H1 (cell line): ENCODE data around the gene ZXDC. TPM values are rescaled to one million over a fixed set of nuclear protein-coding genes. Genes with fewer than 3 reads are reported as not detected.

Experiments used
- CTCF ChIA-PET: fragments of 300-600 bp; sonication (Branson Sonifier 250); formaldehyde crosslinking; loops from one replicate; lab custom pipeline; 2021; ENCODE audit not compliant: partially characterized antibody; lab: Charles Lee
- POLR2A ChIA-PET: fragments of 300-600 bp; sonication (Branson Sonifier 250); formaldehyde crosslinking; loops from one replicate; lab custom pipeline; 2021; ENCODE audit warnings: inconsistent platforms; ENCODE audit not compliant: partially characterized antibody; lab: Charles Lee
- DNase-seq, 2 experiments: peaks; one replicate each; pipeline versions ENCODE4 v3.0.0 to v3.0.0-alpha.2; 2010 to 2022; ENCODE audit warnings: low spot score in 2 of 2, low read depth in 1 of 2, mixed read lengths in 1 of 2
- FAIRE-seq: peaks from 2 replicates; lab custom pipeline; 2011; peaks lifted over from hg19 to GRCh38; lab: Jason Lieb, UNC
- H2AFZ ChIP-seq: 2 replicates; pipeline ENCODE4 v1.8.1; 2012; ENCODE audit warnings: low read length, inconsistent platforms
- H2AK5ac ChIP-seq: 2 replicates; pipeline ENCODE4 v1.6.1; 2013; ENCODE audit warnings: low read depth, low read length
- H2BK120ac ChIP-seq: replicated peaks from 2 replicates; pipeline ENCODE3; 2013; ENCODE audit warnings: low read depth, low read length, inconsistent platforms
- H2BK12ac ChIP-seq: 2 replicates; pipeline ENCODE4 v1.6.1; 2013; ENCODE audit warnings: low read depth, low read length
- H2BK15ac ChIP-seq: 2 replicates; pipeline ENCODE4 v1.6.1; 2013; ENCODE audit warnings: low read length
- H2BK20ac ChIP-seq: 2 replicates; pipeline ENCODE4 v1.6.1; 2013; ENCODE audit warnings: low read length
- H2BK5ac ChIP-seq: 2 replicates; pipeline ENCODE4 v1.6.1; 2013; ENCODE audit warnings: low read depth, low read length
- H3K14ac ChIP-seq: 2 replicates; pipeline ENCODE4 v1.6.1; 2013; ENCODE audit warnings: inconsistent platforms; ENCODE audit not compliant: insufficient read length
- H3K18ac ChIP-seq: 2 replicates; pipeline ENCODE4 v1.6.1; 2013; ENCODE audit warnings: low read length; ENCODE audit errors: extremely low read depth
- H3K23ac ChIP-seq: 2 replicates; pipeline ENCODE4 v1.6.1; 2013; ENCODE audit warnings: inconsistent platforms; ENCODE audit not compliant: insufficient read length
- H3K23me2 ChIP-seq: 2 replicates; pipeline ENCODE4 v1.6.1; 2013; ENCODE audit warnings: low read depth, low read length
- H3K27ac ChIP-seq: 2 replicates; pipeline ENCODE4 v1.6.1; 2011; ENCODE audit warnings: low read depth, low read length, inconsistent platforms
- H3K27me3 ChIP-seq, 4 experiments: replicated peaks in 1 of 4; 1 replicate in 1 of 4; 2 replicates in 3 of 4; pipeline versions ENCODE4 v1.6.1 to v1.8.1; 2011 to 2013; ENCODE audit warnings: low read length in 3 of 4, mild to moderate bottlenecking in 3 of 4, inconsistent platforms in 2 of 4, mixed read lengths in 2 of 4, moderate library complexity in 1 of 4; ENCODE audit not compliant: control insufficient read depth in 3 of 4, insufficient read depth in 3 of 4; ENCODE audit errors: extremely low read depth in 1 of 4
- H3K36me3 ChIP-seq, 4 experiments: 2 replicates each; pipeline versions ENCODE4 v1.6.1 to v1.8.1; 2011 to 2013; ENCODE audit warnings: mild to moderate bottlenecking in 4 of 4, low read length in 3 of 4, moderate library complexity in 2 of 4, control low read depth in 1 of 4, inconsistent platforms in 1 of 4; ENCODE audit not compliant: insufficient read depth in 4 of 4, control insufficient read depth in 2 of 4
- H3K4ac ChIP-seq: replicated peaks from 2 replicates; pipeline ENCODE3; 2013; ENCODE audit warnings: low read length, low read depth, mixed read lengths, inconsistent platforms; ENCODE audit not compliant: insufficient read length
- H3K4me1 ChIP-seq, 4 experiments: replicated peaks in 1 of 4; 1 replicate in 1 of 4; 2 replicates in 3 of 4; pipeline versions ENCODE4 v1.6.1 to v1.8.1; 2011 to 2013; ENCODE audit warnings: low read length in 3 of 4, inconsistent platforms in 2 of 4, mixed read lengths in 1 of 4; ENCODE audit not compliant: insufficient read depth in 4 of 4, control insufficient read depth in 3 of 4
- H3K4me2 ChIP-seq, 2 experiments: 2 replicates each; pipeline versions ENCODE4 v1.6.1 to v1.8.1; 2011 to 2013; ENCODE audit warnings: low read depth in 2 of 2, low read length in 2 of 2, control low read depth in 1 of 2, inconsistent platforms in 1 of 2, mild to moderate bottlenecking in 1 of 2; ENCODE audit not compliant: insufficient read depth in 1 of 2
- H3K4me3 ChIP-seq, 4 experiments: fragments of 200-600, 300-600 bp in 1 of 4; sonication (generic), shearing (Covaris generic), sonication (Bioruptor Twin) in 1 of 4; 2 replicates each; pipeline versions ENCODE4 v1.5.1 to v1.8.1; 2011 to 2016; ENCODE audit warnings: low read length in 4 of 4, low read depth in 3 of 4, control low read depth in 2 of 4, inconsistent platforms in 2 of 4, mild to moderate bottlenecking in 2 of 4, mixed read lengths in 1 of 4, moderate library complexity in 1 of 4; ENCODE audit not compliant: insufficient read depth in 2 of 4; ENCODE audit errors: extremely low read depth in 1 of 4
- H3K56ac ChIP-seq: replicated peaks from 2 replicates; pipeline ENCODE3; 2013; ENCODE audit warnings: low read depth, mild to moderate bottlenecking, mixed read lengths, low read length, inconsistent platforms; ENCODE audit not compliant: insufficient read length
- H3K79me1 ChIP-seq: 2 replicates; pipeline ENCODE4 v1.6.1; 2013; ENCODE audit warnings: low read depth, low read length, control low read depth
- H3K79me2 ChIP-seq, 2 experiments: 2 replicates each; pipeline versions ENCODE4 v1.6.1 to v1.8.1; 2012 to 2013; ENCODE audit warnings: low read length in 2 of 2, mild to moderate bottlenecking in 2 of 2, inconsistent platforms in 1 of 2; ENCODE audit not compliant: insufficient read depth in 2 of 2, control insufficient read depth in 1 of 2
- H3K9ac ChIP-seq, 4 experiments: replicated peaks in 1 of 4; 1 replicate in 1 of 4; 2 replicates in 3 of 4; pipeline versions ENCODE4 v1.6.1 to v1.8.1; 2011 to 2013; ENCODE audit warnings: low read depth in 3 of 4, low read length in 3 of 4, control low read depth in 2 of 4, mild to moderate bottlenecking in 2 of 4, moderate library complexity in 2 of 4, inconsistent platforms in 1 of 4; ENCODE audit errors: extremely low read depth in 1 of 4
- H3K9me3 ChIP-seq, 2 experiments: 2 replicates each; pipeline versions ENCODE4 v1.6.1 to v1.8.1; 2012 to 2013; ENCODE audit warnings: mild to moderate bottlenecking in 2 of 2, moderate library complexity in 2 of 2, control low read depth in 1 of 2, inconsistent platforms in 1 of 2, low read depth in 1 of 2, low read length in 1 of 2, mixed read lengths in 1 of 2; ENCODE audit not compliant: insufficient read depth in 2 of 2
- H4K20me1 ChIP-seq, 2 experiments: replicated peaks in 1 of 2; 2 replicates each; pipeline versions ENCODE3 to v1.8.1; 2011 to 2013; ENCODE audit warnings: inconsistent platforms in 2 of 2, low read length in 2 of 2, mild to moderate bottlenecking in 1 of 2; ENCODE audit not compliant: insufficient read depth in 2 of 2, control insufficient read depth in 1 of 2
- H4K5ac ChIP-seq: 2 replicates; pipeline ENCODE4 v1.6.1; 2013; ENCODE audit warnings: low read length, low read depth, mixed read lengths, inconsistent platforms; ENCODE audit not compliant: insufficient read length
- H4K8ac ChIP-seq: 2 replicates; pipeline ENCODE4 v1.8.0; 2013; ENCODE audit warnings: mild to moderate bottlenecking, moderate library complexity, low read length, inconsistent platforms; ENCODE audit not compliant: insufficient read depth; ENCODE audit errors: extremely low read depth
- H4K91ac ChIP-seq: replicated peaks from 2 replicates; pipeline ENCODE3; 2013; ENCODE audit warnings: low read length, mixed read lengths, inconsistent platforms; ENCODE audit not compliant: insufficient read length
- NRF1 ChIP-seq: IDR thresholded peaks from 2 replicates; pipeline ENCODE4 v1.6.1; 2011; ENCODE audit warnings: mild to moderate bottlenecking, low read depth, low read length, improper control_type of control experiment
- POLR2A ChIP-seq, 2 experiments: IDR thresholded peaks; 1 replicate in 1 of 2; 2 replicates in 1 of 2; pipeline ENCODE4 v1.6.1; 2011; ENCODE audit warnings: low read depth in 2 of 2, low read length in 2 of 2, mild to moderate bottlenecking in 2 of 2; ENCODE audit errors: control extremely low read depth in 1 of 2
- RBBP5 ChIP-seq: IDR thresholded peaks from 2 replicates; pipeline ENCODE4 v1.7.1; 2012; ENCODE audit warnings: low read depth, mild to moderate bottlenecking, inconsistent platforms, low read length, moderate library complexity, borderline replicate concordance
- WGBS, 2 experiments: shearing (Covaris generic) in 1 of 2; methylation state at CpG; one replicate each; pipeline versions ENCODE4 v1.1.6 to v1.1.7; 2013 to 2015; ENCODE audit warnings: low lambda C conversion rate in 2 of 2, mixed read lengths in 2 of 2, inconsistent platforms in 1 of 2, low coverage in 1 of 2, missing lambda C conversion rate in 1 of 2; ENCODE audit not compliant: insufficient replicate concordance in 2 of 2, insufficient coverage in 1 of 2, insufficient read length in 1 of 2; ENCODE audit errors: extremely low coverage in 1 of 2, missing lambda C conversion rate in 1 of 2; 5-methylcytosine and 5-hydroxymethylcytosine counted together
- polyA plus RNA-seq, 7 experiments: library from polyadenylated mRNA; depleted of rRNA in 3 of 7; stranded (reverse) in 5 of 7; unstranded in 2 of 7; fragments of >200 nt in 5 of 7; fragments of 200-250 nt in 2 of 7; gene quantifications; 1 replicate in 5 of 7; 2 replicates in 1 of 7; 4 replicates in 1 of 7; pipeline versions ENCODE4 v1.2.1 to v1.2.3, GENCODE V29; 2011 to 2013; ENCODE audit warnings: missing spikeins in 2 of 7, mixed read lengths in 2 of 7
- total RNA-seq: library from RNA; stranded (reverse); fragmentation: NEBNext Ultra II Directional; extraction: Animal tissue kit (Norgen Biotek cat#: 25700); gene quantifications from 2 replicates; pipeline ENCODE4 v1.2.1, GENCODE V29; 2021

Gene ZXDC
- total and polyA plus RNA-seq, 2 of the 8 experiments (the other 6 are each of a cell fraction or from before 2014, with no cell fraction given), result 12.7 to 24.3 TPM

- 87% methylated on average over 7 of the region's 7 CpGs; no CpG with 5 or more reads in 1 of the 2 experiments for WGBS, 2 experiments
- Histone ChIP-seq H3K4me2 (no peak overlapping the region), H2BK20ac (no peak overlapping the region), H3K56ac (no peak overlapping the region), H3K14ac (no peak overlapping the region), H2BK12ac (no peak overlapping the region), H3K79me1 (peaks cover 6% of the 10 kb centered on the region; the same call in 1 of the 2 replicates), H2BK15ac (no peak overlapping the region), H3K18ac (no peak overlapping the region), H3K27me3 (no peaks in the 10 kb centered on the region), H2BK120ac (no peak overlapping the region), H3K4ac (no peak overlapping the region), H2AK5ac (no peak overlapping the region), H3K23me2 (no peaks in the 10 kb centered on the region), H3K9ac (no peak overlapping the region), H3K4me1 (no peaks in the 10 kb centered on the region), H3K23ac (no peak overlapping the region), H3K36me3 (peaks cover 19 to 74% (median 45%) of the 10 kb centered on the region in 4 experiments; a peak in 7 of 8 replicates), H4K5ac (no peak overlapping the region), H4K20me1 (peaks cover 0 to 12% of the 10 kb centered on the region in 2 experiments), H4K8ac (no peak overlapping the region), H3K27ac (no peak overlapping the region), H2AFZ (no peak overlapping the region), H3K9me3 (no peaks in the 10 kb centered on the region), H2BK5ac (no peak overlapping the region), H4K91ac (no peak overlapping the region), H3K4me3 (no peak overlapping the region), H3K79me2 (no peaks in the 10 kb centered on the region; a peak in 1 of 4 replicates)
- ChIA-PET POLR2A (interaction anchor here (3.3 kb wide), 1 partner anchor 11 kb away, joined by 20 read pairs; no protein-coding TSS in a partner anchor), CTCF (interaction anchor here (0.9 to 1.4 kb wide), 3 partner anchors 12 to 19 kb away, joined by 3 to 4 read pairs (median 3); no protein-coding TSS in a partner anchor)
- DNase-seq (no peak), FAIRE-seq (no peak)
- TF ChIP-seq POLR2A (IDR thresholded peaks at IDR 0.05; ENCODE audit: control extremely low read depth in 1 of 2, low read depth in 2 of 2, low read length in 2 of 2) (no peak), NRF1 (no peak), RBBP5 (no peak)
Observed at GRCh38 chr3:126460381-126460780, 15.3 kb downstream of the ZXDC start.
